ENCODE results near the gene HHAT.

DNA sequence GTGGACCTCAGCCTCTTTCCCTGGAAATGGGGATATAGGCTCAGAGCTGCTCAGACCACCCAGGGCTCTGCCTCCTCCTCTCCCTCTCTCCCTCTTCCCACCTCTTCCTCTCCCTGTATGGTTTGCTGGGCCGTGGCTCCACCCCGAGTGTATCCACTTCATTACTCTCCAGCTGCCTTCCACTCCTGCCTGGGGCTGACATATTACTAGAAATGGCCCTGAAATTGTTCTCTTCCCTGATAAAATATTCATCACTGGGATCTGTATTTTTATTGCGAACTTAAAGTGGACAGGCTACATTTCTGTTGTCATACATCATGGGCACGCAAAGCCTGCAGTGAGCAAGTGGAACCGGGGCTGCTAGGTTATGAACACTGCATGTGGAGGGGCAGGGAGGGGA, 225.0 kb downstream of the HHAT start:
- TF ChIP-seq, protein P1, sequence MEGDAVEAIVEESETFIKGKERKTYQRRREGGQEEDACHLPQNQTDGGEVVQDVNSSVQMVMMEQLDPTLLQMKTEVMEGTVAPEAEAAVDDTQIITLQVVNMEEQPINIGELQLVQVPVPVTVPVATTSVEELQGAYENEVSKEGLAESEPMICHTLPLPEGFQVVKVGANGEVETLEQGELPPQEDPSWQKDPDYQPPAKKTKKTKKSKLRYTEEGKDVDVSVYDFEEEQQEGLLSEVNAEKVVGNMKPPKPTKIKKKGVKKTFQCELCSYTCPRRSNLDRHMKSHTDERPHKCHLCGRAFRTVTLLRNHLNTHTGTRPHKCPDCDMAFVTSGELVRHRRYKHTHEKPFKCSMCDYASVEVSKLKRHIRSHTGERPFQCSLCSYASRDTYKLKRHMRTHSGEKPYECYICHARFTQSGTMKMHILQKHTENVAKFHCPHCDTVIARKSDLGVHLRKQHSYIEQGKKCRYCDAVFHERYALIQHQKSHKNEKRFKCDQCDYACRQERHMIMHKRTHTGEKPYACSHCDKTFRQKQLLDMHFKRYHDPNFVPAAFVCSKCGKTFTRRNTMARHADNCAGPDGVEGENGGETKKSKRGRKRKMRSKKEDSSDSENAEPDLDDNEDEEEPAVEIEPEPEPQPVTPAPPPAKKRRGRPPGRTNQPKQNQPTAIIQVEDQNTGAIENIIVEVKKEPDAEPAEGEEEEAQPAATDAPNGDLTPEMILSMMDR (IDR thresholded peaks at IDR 0.05; ENCODE audit: poor library complexity, severe bottlenecking), result no peak
- TF ChIP-seq EZH2 (IDR thresholded peaks at IDR 0.05; ENCODE audit: borderline replicate concordance, insufficient read depth, low read length, poor library complexity, severe bottlenecking), result no peak
- no peak for TF ChIP-seq TAF1 (IDR thresholded peaks at IDR 0.05; ENCODE audit: low read depth)
- TF ChIP-seq SMC3 (conservative IDR thresholded peaks at IDR 0.05; ENCODE audit: poor library complexity), result no peak
- TF ChIP-seq POLR2AphosphoS5 (IDR thresholded peaks at IDR 0.05), result no peak
- TF ChIP-seq EP300 (conservative IDR thresholded peaks at IDR 0.05; ENCODE audit: poor library complexity, severe bottlenecking), result no peak
